NOMO-1 (cell line): Measurements from ENCODE around the gene YKT6.
A peak's percentile ranks its signal among the peaks of the same experiment; 100 is the strongest.
"Not testable (repeated sequence)": the region's sequence is repeated elsewhere in the genome, so short reads cannot be mapped to it uniquely, and the experiment has no call there.

Experiments
- DNase-seq, 2 experiments: peaks; one replicate each; lab custom pipeline; 2025; ENCODE audit not compliant: unreplicated experiment in 2 of 2; lab: John Stamatoyannopoulos, UW

YKT6 gene

DNA sequence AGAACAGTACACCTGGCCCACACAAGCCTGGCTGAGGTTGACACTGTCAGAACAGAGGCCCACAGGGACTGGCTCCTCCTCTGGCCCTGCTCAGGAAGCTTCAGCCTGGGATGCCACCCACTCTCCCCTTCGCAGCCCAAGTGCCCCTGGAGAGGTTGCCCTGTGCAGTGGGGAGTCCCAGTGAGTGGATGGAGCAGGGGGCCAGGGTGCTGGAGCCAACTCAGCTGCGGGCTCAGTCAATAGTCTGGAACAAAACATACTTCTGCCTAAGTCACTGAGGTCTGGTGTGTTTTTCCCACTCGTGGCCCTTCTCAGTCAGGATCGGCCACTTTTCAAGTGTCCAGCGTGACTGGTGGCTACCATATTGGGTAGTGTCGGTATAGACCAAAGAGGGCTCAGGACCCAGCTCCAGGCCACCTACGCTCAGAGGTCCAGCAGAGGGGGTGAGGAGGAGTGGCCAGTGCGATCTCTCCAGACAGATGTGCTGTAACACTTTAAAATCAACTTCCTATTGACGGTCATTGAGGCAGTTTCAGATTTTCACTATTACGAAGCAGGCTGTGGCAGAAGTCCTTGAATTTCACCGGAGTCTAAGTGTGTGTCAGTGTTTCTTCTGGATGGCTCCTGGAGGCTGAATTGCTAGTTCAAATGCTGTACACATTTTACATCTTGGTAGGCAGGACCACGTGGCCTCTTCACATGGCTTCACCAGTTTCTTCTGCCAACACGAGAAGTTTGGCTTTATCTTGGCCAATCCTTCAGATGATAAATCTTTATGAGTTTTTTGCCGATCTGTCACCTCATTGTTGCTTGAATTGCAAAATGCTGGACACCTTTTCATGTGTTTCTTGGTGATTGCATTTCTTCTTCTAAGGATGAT lies 10.5 kb upstream of the YKT6 start:
- no peak for DNase-seq

DNA sequence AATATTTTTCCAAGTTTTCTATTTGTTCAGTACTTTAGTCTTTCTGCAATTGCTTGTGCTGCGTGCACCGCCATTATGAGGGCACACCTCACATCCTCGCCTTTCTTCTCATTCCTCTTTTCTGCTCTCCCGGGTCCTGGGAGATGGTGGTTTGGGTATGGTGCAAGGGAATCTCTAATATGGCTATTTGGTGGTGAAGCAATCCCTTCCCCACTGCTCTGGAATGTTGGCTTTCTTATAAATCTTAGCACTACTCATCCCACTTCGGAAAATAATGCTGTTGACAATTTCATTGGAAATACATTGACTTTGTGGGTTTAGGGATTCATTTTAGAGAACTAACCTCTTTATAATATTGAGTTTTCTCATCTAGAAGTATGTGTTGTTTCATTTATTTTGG lies 9.6 kb upstream of the YKT6 start:
- no peak for DNase-seq

DNA sequence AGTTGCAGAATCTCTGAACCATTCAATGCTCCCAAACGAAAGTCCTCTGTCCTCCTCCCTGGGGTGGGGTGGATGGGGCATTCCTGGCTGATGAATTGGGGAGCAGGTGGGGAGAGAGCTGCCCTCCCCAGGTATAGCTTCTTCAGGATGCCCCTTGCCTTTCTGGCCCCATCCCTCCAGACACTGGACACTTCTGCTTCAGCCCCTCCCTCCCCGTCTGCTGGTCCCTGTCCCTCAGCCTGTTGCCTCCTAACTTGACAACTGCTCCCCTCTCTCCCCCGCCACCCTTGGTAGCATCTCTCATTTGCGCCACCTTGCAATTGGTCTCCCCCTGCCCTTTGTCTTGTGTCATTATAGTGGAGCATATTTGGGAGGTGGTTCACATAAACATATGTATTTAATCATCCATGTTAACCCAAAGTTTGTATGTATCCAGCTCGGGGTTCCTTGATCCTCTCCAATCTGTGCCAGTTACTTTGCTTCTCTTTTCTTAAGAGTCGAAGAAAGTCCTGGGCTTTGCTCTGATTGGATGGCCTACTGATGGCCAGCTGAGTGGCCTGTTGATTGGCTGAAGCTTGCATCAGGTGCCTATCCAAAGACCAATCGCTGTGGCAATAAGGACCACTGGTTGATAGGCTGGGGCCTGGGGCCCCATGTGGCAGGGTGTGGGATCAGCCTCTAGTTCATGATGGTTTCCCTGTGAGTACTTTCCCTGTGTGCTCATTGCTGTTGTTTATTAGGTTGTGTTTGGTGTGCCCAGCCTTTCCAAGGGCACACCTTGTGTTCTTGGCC lies 7.6 kb upstream of the YKT6 start:
- no peak for DNase-seq

DNA sequence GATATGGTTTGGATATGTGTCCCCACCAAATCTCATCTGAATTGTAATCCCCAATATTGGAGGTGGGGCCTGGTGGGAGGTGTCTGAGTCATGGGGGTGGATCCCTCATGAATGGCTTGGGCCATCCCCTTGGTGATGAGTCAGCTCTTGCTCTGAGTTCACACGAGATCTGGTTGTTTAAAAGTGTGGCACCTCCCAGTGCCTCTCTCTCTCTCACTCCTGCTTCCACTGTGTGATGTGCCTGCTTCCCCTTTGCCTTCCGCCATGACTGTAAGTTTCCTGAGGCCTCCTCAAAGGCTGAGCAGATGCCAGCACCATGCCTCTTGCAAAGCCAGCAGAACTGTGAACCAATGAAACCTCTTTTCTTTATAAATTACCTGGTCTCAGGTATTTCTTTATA lies 6.7 kb upstream of the YKT6 start:
- no peak for DNase-seq

DNA sequence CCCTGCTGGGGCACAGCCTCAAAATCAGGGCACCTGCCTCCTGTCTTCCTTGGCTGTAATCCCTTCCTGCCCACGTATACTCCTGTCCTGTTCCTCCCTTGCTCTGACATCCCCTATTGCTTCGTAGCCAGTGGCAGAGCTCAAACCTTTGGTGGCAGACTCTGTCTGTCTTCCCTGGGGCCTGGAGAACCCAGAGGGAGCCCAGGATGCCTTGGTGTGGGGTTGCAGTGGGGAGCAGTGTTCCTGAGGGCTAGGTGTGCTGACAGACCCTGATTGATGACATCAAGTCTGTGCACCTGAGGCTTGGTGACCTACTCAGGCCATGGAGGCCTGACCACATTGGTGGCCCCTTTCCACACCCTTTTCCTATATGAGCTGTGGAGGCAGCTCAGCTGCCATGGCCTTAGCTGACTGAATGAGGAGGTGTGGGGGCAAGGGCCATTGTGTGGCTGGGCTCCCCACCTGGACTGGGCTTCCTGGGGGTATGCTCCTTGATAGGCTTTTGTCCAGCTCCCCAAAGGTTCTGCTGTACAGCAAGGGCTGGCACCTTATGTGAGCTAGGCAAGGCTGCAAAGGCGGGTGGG lies 6.1 kb upstream of the YKT6 start:
- no peak for DNase-seq

DNA sequence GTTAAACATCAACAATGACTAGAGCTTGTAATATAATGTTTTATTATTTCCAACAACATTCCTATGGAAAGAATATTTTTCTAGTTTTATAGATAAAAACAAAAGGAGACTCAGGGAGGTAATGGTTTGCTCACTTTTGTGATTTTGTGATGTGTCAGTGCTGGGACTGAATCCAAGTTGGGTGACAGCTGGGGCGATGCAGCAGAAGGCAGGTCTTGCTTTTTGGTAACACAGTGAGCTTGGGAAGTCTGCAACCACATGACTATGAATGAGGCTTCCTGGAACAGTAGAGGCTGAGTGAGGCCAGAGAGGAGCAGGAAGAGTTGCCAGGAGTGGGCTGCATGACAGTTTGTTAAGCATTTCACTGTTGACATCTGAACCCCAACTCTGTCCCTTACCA lies 4.9 kb upstream of the YKT6 start:
- DNase-seq, result no peak

DNA sequence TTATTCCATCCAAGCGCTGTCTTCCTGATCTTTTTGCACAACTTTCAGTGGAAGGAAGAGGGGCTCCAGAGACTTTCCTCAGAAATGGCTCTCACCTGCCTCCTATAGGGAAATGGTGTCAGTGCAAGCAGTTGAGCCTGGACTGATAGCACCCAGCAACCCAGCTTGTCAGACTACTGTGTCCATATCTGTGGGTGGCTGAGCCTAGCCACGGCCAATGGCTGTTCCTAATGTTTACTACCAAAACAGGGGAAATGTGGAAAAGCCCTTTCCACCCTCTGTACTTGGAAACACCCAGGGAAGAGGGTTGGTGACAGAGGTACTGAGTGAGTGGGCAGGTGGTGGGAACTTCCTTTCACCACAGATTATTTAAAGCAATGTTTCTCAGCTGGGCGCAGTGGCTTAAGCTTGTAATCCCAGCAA lies 4.3 kb upstream of the YKT6 start:
- DNase-seq, result peak; percentile 6 to 22

DNA sequence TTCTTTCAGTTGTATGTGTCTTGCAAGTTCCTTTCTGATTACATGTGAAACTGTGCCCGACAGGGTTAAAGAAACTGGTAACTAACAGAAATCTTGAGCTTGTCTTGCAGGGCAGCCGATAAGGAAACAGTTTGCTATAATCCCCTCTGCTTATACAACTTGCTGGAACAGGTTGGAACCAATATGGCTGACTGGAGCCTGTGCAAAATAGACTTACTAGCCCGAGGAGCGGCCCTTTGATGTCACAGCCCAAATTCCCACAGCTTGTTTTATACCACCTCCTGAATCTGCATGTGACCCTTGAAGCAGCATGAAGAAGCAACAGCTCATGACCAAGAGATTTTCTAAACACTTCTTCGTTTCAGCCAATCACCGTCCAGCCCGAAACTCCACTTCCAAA lies 3.3 kb upstream of the YKT6 start:
- no peak for DNase-seq

DNA sequence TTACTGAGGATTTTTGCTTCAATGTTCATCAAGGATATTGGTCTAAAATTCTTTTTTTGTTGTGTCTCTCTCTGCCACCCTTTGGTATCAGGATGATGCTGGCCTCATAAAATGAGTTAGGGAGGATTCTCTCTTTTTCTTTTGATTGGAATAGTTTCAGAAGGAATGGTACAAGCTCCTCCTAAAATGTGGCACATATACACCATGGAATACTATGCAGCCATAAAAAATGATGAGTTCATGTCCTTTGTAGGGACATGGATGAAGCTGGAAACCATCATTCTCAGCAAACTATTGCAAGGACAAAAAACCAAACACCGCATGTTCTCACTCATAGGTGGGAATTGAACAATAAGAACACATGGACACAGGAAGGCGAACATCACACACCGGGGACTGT lies 615 bp upstream of the YKT6 start:
- not testable (repeated sequence) for DNase-seq

DNA sequence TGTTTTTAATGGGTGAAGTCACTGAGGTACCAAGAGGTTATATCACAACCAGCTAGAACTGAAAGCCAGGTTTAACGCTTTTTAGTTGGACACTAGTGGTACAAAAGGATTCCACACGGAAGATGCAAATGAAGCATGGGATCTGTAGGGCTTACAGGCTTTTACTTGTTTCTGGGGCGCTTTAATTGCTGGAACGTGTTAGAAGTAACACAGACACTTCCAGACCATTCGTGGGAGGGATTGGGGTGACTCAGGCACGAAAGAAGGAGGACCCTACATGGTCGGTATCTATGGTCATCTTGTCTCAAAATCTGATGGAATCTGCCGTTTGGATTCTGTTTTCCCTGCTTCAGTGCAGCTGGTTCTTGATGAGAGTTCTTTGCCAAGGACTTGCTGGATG lies 1.0 kb downstream of the YKT6 start:
- DNase-seq, result no peak

DNA sequence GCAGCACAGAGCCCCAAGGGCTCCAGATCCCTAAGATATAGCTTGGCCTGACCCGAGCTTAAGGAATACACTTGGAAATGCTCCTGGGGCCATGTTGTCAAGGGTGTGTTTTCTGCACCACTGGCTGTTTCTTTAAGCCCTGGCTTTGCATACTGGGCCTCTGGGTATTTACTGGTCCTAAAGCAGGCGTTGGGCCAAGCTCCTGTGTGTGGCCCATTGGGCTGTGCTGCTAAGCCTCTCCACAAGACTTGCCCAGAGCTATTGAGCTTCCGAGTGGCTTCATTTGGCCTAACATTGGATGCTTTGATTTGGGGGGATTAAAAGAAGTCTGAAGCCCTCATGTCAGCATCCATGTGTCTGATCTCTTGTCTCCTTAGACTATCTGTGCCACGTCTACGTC lies 5.2 kb downstream of the YKT6 start:
- DNase-seq, result no peak

DNA sequence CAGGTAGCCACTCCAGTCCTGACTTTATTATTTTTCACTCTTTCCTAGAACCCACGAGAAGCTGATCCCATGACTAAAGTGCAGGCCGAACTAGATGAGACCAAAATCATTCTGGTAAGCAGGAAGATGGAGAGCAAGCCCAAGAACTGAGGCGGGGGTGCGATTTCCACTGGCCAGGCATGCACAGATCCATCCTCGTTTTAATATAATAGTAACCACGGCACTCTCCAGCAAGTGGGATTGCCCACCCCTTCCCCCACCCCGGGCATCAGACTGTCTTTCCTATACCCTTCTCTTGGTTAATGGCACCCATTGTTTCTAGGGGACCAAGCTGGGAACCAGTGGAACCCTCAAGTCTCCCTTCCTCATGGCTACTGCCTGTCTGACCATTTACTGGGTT lies 7.3 kb downstream of the YKT6 start:
- DNase-seq, result no peak

DNA sequence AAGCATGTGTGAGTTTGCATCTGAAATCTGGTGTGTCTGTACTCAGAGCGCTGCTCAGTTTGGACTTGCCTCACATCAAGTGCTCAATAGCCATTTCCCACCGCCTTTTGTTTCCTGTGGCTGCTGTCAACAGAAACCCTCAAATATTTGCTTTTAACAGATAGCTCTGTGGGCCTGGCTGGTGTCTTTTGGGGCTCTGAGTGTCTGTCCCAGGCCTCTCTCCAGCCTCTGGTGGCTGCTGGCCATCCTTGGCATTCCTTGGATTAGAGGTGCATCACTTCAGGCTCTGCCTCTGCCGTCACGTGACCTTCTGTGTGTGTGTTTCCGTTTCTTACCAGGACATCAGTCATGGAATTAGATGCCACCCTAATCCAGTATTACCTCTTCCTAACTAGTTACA lies 9.3 kb downstream of the YKT6 start:
- DNase-seq, result no peak

DNA sequence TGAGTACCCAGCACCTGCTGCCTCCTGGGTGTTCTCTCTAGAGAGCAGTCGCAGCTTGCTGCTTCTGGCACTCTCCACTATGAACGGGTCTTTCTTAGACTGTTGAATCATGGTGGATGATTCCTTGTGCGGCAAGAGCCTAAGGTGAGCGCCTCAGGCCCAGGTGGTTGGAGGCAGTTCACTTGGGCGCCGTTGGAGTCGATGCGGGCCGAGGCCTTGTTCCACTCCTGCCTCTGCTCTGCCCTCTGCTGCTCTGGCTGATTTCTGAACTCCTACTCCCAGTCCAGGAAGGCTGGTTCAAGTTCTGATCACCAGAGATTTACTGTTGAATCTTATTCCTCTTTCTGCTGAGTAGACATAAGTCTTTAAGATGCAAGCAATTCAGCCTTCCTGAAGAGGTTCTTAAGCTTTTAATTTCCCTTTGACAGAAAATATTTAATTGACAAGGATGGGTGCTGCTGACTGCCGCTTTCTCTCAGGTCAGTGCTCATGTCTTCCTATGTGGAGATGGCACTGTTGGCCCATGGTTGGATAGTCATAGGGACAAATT lies 10.4 kb downstream of the YKT6 start:
- no peak for DNase-seq

DNA sequence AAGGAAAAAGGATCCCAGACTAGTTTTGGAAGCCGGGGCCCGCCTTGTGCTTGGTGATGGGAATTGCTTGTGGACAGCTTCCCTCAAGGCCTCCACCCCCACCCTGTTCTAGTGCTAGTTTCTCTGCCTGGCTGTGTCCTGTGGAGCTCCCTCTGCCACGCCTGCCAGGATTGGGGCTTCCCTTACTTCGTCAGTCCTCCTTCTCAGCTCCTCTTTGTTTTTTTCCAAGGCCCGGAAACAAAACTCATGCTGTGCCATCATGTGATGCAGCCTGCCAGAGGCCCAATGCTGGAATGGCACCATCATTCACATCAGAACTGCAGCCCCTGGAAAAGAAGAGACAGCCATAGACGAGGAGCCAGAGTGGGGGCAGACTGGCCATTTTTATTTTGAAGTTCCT lies 11.2 kb downstream of the YKT6 start:
- DNase-seq, result no peak

DNA sequence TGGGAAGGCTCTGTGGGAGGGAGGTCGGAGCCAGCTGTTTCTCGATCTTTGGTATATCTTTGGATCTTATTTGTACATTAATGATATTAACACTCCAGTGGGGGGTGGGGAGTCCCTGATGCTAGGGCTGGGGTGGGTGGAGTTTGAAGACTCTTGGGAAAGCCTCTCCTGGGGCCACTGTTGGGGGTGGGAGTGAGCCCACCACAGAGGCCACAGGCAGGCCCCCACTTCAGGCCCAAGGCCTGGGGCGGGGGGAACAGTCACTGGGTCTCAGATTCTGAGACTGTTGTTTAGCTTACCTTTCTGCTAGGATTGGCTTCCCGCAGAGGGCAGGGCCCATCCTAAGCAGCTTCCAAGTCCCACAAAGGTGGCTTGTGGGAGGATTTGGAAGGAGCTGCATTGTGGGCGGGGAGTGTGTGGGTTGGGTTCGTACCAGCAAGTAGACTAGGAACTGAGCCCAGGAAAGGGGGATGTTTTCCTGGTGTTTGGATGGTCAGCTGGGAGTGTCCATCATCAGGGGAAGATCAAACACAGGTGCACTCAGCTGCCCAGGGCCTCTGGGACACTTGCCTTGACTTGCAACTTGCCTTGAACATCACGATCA lies 11.9 kb downstream of the YKT6 start:
- no peak for DNase-seq

DNA sequence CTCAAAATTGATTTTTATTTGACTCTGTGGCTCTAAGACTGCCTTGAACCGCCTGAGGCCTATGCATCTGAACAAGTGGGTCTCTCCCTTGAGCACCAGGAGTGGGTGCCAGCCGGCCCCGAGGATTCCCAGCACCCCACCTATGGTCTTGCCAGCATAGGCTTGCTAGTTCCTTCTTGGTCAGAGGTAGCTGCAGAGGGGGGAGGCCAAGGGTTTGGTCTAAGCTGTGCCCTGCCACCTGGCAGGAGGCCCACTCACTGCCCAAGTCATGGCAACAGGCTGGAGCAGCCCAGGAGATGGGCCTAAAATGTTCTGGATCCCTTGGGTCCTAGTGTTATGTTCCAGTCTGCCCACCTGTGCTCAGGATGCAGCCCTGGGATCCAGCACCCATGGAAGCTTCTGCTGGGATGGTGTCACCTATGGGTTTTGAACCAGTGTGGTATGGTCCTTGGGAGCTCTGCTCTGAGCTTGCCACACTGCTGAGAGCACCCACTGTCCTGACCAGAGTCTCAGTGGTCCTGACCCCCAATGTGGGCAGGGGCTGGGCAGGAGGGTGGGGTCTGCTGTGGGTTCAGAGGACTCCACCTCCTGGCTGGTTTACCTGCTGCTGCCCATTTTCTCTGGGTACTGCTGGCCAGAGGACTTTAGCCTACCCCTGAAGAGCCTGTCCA lies 12.6 kb downstream of the YKT6 start:
- no peak for DNase-seq

DNA sequence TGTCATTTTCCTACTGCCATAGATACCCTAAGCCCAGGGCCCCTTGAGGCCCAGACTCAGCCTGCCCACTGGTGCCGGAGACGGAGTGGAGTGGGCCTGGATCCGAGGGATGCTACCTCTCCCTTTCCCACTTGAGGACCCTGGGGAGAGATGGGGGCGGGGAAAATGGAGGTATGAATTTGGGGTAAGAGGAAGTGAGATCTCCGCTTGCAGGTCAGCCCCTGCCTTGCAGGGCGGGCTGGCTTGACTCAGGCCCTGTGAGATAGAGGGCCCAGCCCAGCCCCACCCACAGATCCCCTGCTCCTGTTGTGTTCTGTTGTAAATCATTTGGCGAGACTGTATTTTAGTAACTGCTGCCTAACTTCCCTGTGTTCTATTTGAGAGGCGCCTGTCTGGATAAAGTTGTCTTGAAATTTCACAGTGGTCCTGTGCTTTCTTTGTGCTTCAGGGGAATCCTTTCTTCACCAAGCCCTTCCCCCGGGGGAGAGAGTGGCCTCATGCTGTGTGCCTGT lies 13.2 kb downstream of the YKT6 start:
- DNase-seq, result peak; percentile 54 to 63

DNA sequence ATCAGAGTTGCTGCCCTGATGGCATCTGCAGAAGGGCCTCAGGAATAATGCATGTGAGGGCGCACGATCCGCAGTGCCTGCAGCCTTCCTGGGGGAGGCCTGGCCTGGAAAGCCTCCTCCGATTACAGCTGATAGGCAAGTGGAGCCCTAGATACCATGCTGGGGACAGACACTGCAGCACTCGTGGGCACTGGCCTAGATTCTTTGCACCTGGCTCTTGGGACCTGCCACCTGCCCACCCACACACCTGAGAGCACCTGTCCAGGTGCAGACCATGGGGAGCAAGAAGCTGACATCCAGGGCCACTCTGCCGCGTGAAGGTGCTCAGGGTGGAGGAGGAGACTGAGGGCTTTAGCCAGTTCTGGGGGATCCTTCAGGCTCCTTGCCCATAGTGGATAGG lies 14.8 kb downstream of the YKT6 start:
- DNase-seq, result no peak

DNA sequence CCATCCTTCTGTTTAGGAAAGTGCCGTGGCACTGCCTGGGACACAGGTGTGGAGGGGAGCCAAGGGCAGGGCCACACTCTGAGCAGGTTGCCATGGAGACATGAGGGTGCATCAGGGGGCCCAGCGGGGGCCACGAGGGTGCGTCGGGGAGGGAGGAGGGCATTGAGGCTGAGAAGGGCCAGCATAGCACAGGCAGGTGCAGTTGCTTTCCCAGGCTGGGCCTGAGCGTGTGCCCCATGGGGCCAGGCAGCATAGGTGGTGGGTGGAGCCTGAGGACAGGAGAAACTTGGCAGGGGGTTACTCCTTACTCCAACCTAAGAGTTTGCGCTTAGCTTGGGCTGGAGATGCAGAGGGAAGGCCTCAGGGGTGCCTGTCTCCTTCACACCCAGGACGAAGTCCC lies 15.2 kb downstream of the YKT6 start:
- no peak for DNase-seq
